Stimulated activated CD4-positive, alpha-beta T cell treated with anti-CD3 and anti-CD28 coated beads, TNF-alpha, amount 100 ng/mL, for 4 hours (primary cell): ENCODE measurements around the gene ATPAF1.

ENCODE experiments used
- DNase-seq, 3 experiments: peaks; one replicate each; pipeline ENCODE4 v3.0.0-alpha.2; 2020; ENCODE audit warnings: low read depth in 3 of 3

ATPAF1 gene

GRCh38 chr1:46615735-46616134 lies 52.4 kb downstream of the ATPAF1 start:
- DNase-seq: no peak

- no peak for DNase-seq
These were observed 53.1 kb downstream of the ATPAF1 start for GRCh38 chr1:46615088-46615487.

GRCh38 chr1:46614604-46614984 lies 53.6 kb downstream of the ATPAF1 start:
- no peak for DNase-seq

GRCh38 chr1:46613661-46614603 lies 54.2 kb downstream of the ATPAF1 start:
- no peak for DNase-seq

GRCh38 chr1:46612937-46613660 lies 55.1 kb downstream of the ATPAF1 start:
- no peak for DNase-seq

GRCh38 chr1:46611691-46612221 lies 56.4 kb downstream of the ATPAF1 start:
- DNase-seq: no peak

DNA sequence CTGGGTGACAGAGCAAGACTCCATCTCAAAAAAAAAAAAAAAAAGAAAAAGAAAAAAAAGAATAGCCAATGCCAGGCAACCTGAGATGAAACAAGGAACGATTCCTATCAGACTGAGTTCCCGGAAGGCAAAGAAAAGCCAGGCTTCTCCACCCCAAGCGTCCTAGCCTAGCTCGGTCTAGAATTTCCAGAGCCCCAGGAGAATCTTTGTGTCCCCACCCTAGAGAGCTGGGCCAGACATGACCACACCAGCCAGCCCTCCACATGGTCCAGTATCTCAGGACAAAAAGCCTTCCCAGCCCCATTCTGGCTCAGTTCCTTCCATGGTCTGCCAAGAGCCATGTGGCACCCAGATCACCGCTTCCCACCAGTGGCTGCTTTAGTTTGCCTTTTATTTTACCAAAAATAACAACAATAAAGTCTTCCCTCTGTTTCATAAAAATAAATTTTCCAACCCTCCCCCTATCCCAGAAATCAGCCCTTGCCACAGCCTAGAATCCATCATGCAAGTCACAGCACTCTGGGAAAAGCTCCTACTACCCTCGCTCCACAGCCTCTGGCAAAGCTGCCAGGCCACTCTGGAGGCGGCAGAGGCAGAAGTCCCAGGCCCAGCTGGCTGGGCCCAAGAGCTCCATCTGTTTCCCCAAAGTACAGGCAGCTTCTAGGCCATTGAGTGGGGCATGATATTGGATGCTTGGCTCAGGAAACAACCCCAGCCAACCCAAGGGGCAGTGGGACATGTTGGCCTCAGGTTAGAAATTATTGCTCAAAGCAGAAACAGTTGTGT lies 60.6 kb downstream of the ATPAF1 start:
- DNase-seq: no peak

DNA sequence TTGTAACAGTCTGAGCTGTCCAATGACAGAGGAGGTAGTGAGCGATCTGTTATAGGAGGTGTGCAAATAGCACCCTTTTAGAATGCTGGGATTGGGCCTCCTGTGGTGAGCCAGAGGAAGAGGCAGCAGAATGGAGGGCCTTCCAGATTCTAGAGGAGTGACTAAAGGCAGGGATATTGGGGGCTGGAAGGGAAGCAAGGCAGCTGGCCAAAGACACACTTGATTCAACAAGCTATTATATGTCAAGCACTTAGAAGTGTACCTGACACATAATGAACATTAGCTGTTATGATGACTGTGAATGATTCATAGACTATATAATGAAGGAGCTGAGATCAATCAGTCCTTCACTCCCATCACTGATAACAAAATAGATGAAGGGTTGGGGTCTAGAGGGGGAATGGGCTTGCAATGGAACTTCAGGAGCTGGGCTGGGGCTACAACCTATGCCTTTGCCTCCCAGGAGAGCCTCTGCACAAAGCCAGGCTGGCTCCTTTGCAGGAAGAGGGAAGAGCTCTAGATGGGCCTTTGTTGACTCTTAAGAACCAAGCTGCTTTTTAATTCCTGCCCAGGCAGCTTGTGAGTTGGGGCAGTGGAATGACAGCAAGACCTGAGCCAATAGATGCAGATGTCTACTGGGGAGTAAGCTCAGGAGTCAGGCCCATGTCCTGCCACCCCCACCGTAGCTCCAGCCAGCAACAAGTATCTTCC lies 61.8 kb downstream of the ATPAF1 start:
- DNase-seq: no peak

GRCh38 chr1:46605232-46605631 lies 62.9 kb downstream of the ATPAF1 start:
- DNase-seq: no peak

DNA sequence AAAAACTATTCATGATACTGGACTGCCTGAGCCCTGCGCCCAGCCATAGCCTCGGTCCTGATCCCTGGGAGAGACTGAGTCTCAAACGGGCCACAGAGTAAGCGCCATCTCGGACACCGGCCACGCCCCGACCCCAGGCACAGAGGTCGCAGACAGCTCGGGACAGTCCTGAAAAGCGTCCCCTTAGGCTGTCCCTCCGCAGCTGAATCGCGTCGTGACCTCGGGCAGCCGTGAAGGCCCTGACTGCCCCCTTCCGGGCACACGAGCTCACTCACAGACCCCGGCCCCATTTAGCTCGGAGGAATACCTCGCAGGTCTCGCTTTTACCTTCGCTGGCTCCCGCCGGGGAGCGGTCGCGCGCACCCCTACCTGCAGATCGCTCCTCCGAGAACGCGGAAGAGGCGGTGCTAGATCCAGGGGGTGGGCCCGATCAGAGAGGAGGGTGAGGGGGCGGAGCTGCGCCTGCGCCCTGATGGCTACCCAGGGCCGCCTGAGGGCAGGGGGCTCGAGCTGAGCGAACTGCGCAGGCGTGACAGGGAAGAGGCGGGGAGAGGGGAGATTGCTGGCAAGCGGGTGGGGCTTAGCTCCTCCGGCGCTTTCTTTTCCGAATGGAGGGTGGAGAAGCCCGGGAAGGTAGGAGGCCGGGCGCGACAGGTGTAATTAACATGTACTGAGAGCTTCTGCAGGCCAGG lies 64.2 kb downstream of the ATPAF1 start, which contains the start of gene MKNK1:
TSS of gene MKNK1 (minus strand) at position 411 of the 692 bp plus-strand sequence. CDS start 20,941 bp downstream, outside the sequence.
- DNase-seq: peak; percentile 97 to 98 (median 97)

- DNase-seq: no peak
These were observed 64.7 kb downstream of the ATPAF1 start for GRCh38 chr1:46603481-46603857.

DNA sequence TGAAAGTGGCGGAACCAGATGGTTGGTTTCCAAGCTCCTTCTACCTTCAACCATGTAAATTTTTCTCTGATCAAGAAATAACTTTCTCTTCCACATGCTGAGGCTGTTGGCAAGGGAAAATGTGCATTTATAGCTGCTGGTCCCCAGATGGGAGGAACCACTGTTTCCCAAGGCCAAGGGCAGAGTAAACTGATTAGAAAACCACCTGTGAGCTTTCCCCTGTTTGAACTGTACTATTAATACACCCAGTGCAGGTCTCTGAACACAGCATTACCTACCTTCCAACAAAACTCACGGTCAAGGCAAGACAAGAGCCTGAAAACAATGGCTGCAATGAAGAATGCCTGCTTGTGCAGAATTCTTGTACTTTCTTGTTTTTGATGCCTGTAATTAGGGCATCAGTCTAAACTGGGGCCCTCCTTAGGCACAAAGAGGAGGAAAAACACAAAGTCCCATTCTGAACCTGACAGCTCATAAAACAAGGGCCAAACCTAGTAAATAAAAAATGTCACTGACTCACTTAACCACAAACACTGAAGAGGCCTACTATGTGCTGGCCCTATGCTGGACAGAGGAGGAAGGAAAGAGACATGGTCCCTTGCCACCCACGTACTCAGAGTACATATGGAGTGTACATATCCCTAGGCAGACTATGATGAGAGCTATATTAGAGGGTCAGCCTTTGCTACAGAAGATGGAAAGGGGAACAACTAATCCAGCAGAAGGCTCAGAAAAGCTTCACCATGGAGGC lies 66.7 kb downstream of the ATPAF1 start:
- no peak for DNase-seq

DNA sequence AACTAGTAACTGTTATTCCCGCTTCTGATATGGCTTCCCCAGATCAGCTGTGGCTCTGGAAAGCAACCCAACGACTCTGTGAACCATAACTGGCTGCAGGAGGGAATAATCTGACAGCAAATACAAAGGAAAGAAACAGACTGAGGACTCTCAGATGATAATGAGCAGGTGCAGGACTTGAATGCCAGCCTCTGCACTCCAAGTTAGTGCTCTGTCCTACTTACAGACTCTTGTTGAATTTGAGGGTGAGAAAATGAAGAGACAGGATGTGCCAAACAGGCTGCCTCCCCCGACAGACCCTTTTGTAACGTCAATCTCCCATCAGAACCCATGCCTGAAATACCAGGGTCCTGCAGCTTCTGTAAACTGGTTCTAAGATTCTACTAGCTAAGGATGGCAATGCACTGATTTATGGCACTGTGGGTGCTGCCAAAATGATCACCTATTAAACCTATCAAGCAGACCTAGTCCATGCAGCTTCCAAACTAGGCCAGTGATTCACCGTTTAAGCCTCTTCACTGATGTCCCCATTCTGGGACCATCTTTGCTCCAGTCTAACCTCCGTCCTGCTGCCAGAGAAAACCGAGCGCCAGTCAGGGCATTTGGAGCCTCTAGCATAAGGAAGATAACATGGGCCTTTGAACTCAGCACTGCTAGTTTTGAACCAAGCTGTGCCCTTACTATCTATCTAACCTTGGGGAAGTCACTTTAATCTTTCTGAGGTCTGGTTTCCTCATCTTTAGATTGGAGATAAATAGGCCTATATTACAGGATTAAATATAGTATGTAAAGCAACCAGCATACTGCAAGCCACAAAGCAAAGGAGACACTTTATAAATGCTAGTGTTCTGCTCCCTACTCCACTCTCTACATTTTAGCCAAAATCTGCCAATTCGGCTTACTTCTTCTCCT lies 68.8 kb downstream of the ATPAF1 start:
- DNase-seq: no peak

GRCh38 chr1:46596846-46597245 lies 71.3 kb downstream of the ATPAF1 start:
- DNase-seq: no peak

DNA sequence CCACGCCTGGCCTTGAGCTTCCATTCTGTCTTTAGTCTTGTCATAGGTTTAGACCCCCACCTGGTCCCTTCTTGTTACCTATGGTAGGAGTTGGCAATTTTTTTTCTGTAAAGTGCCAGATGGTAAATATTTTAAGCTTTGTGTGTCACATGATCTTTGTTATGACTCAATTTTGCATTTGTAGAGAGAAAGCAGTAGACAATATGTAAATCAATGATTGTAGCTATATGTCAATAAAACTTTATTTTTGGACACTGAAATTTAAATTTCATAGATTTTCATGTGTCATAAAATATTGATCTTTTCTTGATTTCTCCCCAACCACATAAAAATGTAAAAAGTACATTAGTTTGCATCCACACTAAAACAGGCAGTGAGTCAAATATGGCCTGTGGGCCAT lies 72.1 kb downstream of the ATPAF1 start:
- DNase-seq: no peak

GRCh38 chr1:46595127-46595526 lies 73.0 kb downstream of the ATPAF1 start:
- no peak for DNase-seq

DNA sequence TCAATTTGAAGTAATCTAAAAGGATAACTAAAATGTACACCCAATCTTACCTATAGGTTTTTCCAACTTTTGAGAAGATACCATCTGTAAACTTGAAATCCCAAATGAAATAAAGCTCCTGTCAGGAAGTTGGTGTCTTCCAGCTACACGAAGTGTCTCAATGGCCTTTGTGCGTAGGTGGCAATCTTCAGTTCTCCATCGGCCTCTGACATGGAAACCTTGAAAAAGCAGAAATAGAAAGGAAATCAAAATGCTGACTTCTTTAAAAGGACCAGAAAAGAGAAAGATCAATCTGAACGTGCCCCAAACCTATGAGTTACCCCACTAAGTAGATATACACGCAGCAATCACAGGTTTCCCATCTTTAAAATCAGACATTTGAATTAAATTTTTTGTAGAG lies 74.1 kb downstream of the ATPAF1 start:
- no peak for DNase-seq

GRCh38 chr1:46592823-46593222 lies 75.3 kb downstream of the ATPAF1 start:
- no peak for DNase-seq

DNA sequence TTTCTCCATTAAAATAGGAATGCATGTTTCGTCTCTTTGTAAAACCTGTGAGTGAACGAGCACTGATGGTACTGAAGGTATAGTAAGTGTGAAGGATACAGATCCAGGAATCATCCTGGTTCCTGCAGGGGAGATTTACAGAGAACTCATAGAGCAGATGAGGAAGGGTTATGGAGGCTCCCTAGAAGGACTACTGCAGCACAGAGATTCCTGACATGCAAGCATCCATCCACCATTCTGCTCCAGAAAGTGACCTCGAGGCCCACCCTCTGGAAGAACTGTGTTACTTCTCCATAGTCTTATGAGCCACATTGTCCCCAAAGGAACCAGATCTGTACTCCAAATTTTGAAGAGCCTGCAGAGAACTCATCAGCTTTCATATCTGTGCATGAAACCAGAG lies 78.6 kb downstream of the ATPAF1 start:
- DNase-seq: no peak
